ENCODE results near the gene SLC35B2. TPM values are rescaled to one million over a fixed set of nuclear protein-coding genes. Genes with fewer than 3 reads are reported as not detected.

SLC35B2 gene
- total and polyA plus RNA-seq, 2 experiments from 2014 or later = 101 to 114 TPM

DNA sequence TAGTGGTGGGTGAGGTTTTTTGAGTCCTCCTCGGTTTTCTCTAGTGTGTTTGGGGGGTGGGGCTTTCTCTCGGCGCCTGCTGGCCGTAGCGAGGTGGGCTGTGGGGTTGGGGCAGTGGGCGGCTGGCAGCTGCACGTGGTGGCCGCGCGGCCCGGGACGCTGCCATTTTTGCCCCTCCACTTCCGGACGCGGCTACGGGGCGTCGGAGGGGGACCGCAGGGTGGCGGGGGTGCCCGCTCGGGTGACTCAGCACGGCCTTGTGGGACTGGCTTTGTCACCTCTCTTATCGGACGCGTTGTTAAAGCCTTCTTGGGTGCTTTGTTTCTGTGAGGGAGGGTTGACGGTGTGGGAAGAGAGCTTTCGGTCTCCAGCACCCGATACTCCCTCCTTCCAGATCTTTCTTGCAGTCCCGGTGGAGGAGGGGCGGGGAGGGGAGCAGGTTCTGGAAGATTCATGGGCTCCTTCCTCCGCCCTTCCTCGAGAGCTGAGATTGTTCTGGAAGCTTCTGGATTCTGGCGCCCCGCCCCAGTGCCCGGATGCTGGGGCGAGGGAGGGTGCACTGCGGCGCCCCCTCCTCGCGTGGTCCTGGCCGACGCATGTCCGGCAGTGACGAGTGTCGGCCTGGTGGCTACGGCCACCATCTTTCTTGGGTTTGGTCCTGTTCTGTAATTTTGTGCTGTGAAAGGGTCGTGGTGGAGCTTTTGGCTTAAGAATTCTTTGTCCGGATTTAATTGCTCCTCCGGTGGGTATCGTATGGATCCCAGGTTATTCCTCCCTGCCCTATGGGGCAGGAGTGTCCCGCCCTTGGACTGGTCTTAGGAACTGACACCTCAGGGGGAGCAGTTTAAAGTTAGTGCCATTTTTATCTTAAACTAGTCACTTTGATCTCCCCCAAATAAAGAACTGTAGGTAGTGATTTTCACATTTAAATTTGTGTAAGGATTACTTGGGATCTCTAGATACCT, 9.7 kb downstream of the SLC35B2 start:
- Histone ChIP-seq H3K9me3 (ENCODE audit: low read depth) (no peaks in the 10 kb centered on the region), H3F3A (ENCODE audit: insufficient read depth) (peaks cover 54% of the 10 kb centered on the region), H4K20me1 (ENCODE audit: insufficient read depth) (peaks cover 40% of the 10 kb centered on the region; the same call in 1 of the 2 replicates), H3K4me3 (peak overlapping the region; percentile 100), H3K9ac (peak overlapping the region; percentile 99), H2AFZ (no peak overlapping the region; the same call in 1 of the 2 replicates), H3K27me3 (replicated peaks; ENCODE audit: insufficient read depth) (no peaks in the 10 kb centered on the region), H3K4me2 (ENCODE audit: unreplicated experiment) (peak overlapping the region; percentile 100), H3K27ac (peak overlapping the region; percentile 93), H3K36me3 (ENCODE audit: low read depth) (peaks cover 47% of the 10 kb centered on the region), H3K4me1 (ENCODE audit: insufficient read depth) (peaks cover 19% of the 10 kb centered on the region), H3K79me2 (ENCODE audit: insufficient read depth) (peaks cover 57% of the 10 kb centered on the region), H3K9me2 (ENCODE audit: insufficient read depth) (no peaks in the 10 kb centered on the region)
- no peak for TF ChIP-seq EZH2 (IDR thresholded peaks at IDR 0.05; ENCODE audit: insufficient read depth, poor library complexity, severe bottlenecking)
- no peak for TF ChIP-seq EZH2phosphoT487 (IDR thresholded peaks at IDR 0.05; ENCODE audit: insufficient read depth, low read depth)
- WGBS, 2 experiments (ENCODE audit: low coverage in 1 of 2, low lambda C conversion rate in 2 of 2, missing lambda C conversion rate in 2 of 2) = 1% methylated on average over 29 to 52 of the region's 52 CpGs
- peak; percentile 81 for DNase-seq
- in situ Hi-C loops (cut with MboI) = no loop called here

- Histone ChIP-seq H3K4me3 (peak within 1 kb of the TSS; percentile 100), H3K79me2 (ENCODE audit: insufficient read depth) (peaks cover 49% of the 10 kb centered on the region), H3F3A (ENCODE audit: insufficient read depth) (peaks cover 46% of the 10 kb centered on the region), H3K36me3 (ENCODE audit: low read depth) (peaks cover 38% of the 10 kb centered on the region), H3K9ac (peak within 1 kb of the TSS; percentile 99), H3K9me2 (ENCODE audit: insufficient read depth) (no peaks in the 10 kb centered on the region), H2AFZ (peak within 1 kb of the TSS; percentile 96), H4K20me1 (ENCODE audit: insufficient read depth) (peaks cover 34% of the 10 kb centered on the region; the same call in 1 of the 2 replicates), H3K27ac (peak within 1 kb of the TSS; percentile 93), H3K27me3 (replicated peaks; ENCODE audit: insufficient read depth) (no peaks in the 10 kb centered on the region), H3K4me1 (ENCODE audit: insufficient read depth) (peaks cover 19% of the 10 kb centered on the region), H3K9me3 (ENCODE audit: low read depth) (no peaks in the 10 kb centered on the region), H3K4me2 (ENCODE audit: unreplicated experiment) (peak within 1 kb of the TSS; percentile 100)
- WGBS, 2 experiments (ENCODE audit: low coverage in 1 of 2, low lambda C conversion rate in 2 of 2, missing lambda C conversion rate in 2 of 2) = 1 to 2% methylated on average over 33 to 34 of the region's 34 CpGs
- peak; percentile 97 for DNase-seq
- TF ChIP-seq EZH2 (IDR thresholded peaks at IDR 0.05; ENCODE audit: insufficient read depth, poor library complexity, severe bottlenecking) (no peak), EZH2phosphoT487 (IDR thresholded peaks at IDR 0.05; ENCODE audit: insufficient read depth, low read depth) (no peak)
- in situ Hi-C loops (cut with MboI) = no loop called here
These were observed 10.5 kb downstream of the SLC35B2 start, which contains the start of gene HSP90AB1 for GRCh38 chr6:44246663-44247337. TSS of gene HSP90AB1 (plus strand) at chr6:44247101. CDS start at chr6:44248630, 1,529 bp downstream.

DNA sequence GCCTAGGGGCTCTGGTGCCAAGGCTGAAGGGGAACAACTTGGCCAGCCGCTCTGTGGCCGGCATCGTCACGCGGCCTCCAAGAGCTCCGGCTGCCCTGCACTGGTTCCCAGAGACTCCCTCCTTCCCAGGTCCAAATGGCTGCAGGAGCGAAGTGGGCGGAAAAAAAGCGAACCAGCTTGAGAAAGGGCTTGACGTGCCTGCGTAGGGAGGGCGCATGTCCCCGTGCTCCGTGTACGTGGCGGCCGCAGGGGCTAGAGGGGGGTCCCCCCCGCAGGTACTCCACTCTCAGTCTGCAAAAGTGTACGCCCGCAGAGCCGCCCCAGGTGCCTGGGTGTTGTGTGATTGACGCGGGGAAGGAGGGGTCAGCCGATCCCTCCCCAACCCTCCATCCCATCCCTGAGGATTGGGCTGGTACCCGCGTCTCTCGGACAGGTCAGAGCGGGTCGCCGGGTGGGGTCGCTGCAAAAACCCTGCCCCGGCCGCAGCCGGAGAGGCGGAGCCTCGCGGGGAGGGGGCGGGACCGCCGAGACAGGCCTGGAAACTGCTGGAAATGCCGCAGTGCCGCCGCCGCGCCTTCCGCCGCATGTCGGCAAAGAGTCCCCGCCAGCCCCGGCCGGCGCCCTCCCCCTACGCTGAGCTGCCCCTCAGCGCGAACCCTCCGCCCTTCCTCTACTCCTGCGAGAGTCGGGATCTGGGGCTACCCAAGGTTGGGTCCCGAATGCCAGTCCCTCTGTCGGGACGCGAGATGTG, 11.2 kb downstream of the SLC35B2 start:
- Histone ChIP-seq H2AFZ (peak overlapping the region; percentile 96), H3F3A (ENCODE audit: insufficient read depth) (peaks cover 39% of the 10 kb centered on the region), H3K27me3 (replicated peaks; ENCODE audit: insufficient read depth) (no peaks in the 10 kb centered on the region), H3K4me3 (peak overlapping the region; percentile 100), H3K4me2 (ENCODE audit: unreplicated experiment) (peak overlapping the region; percentile 100), H4K20me1 (ENCODE audit: insufficient read depth) (peaks cover 29% of the 10 kb centered on the region; the same call in 1 of the 2 replicates), H3K27ac (peak overlapping the region; percentile 33), H3K9me2 (ENCODE audit: insufficient read depth) (no peaks in the 10 kb centered on the region), H3K4me1 (ENCODE audit: insufficient read depth) (peaks cover 19% of the 10 kb centered on the region), H3K36me3 (ENCODE audit: low read depth) (peaks cover 31% of the 10 kb centered on the region), H3K9me3 (ENCODE audit: low read depth) (no peaks in the 10 kb centered on the region), H3K9ac (peak overlapping the region; percentile 99), H3K79me2 (ENCODE audit: insufficient read depth) (peaks cover 42% of the 10 kb centered on the region)
- 1 to 4% methylated on average over 41 to 58 of the region's 62 CpGs for WGBS, 2 experiments (ENCODE audit: low coverage in 1 of 2, low lambda C conversion rate in 2 of 2, missing lambda C conversion rate in 2 of 2)
- TF ChIP-seq EZH2phosphoT487 (IDR thresholded peaks at IDR 0.05; ENCODE audit: insufficient read depth, low read depth) (no peak), EZH2 (IDR thresholded peaks at IDR 0.05; ENCODE audit: insufficient read depth, poor library complexity, severe bottlenecking) (no peak)
- in situ Hi-C loops (cut with MboI) = no loop called here
- peak; percentile 83 for DNase-seq
